ENCODE results near the gene PIP5K1A.
"Not testable (repeated sequence)": the region's sequence is repeated elsewhere in the genome, so short reads cannot be mapped to it uniquely, and the experiment has no call there.

The PIP5K1A gene

GRCh38 chr1:151254217-151255213 lies 56.2 kb downstream of the PIP5K1A start, which contains the start of gene PSMD4:
Gene PSMD4 (plus strand): TSS chr1:151254734. CDS start chr1:151254783, 49 bp downstream.
- peak; percentile 92 for DNase-seq

GRCh38 chr1:151255381-151255780 lies 57.0 kb downstream of the PIP5K1A start:
- no peak for DNase-seq

- DNase-seq: no peak
These were observed 61.0 kb downstream of the PIP5K1A start for GRCh38 chr1:151259351-151259750.

GRCh38 chr1:151265446-151266236 lies 67.3 kb downstream of the PIP5K1A start:
- DNase-seq: no peak

GRCh38 chr1:151266315-151266714 lies 68.0 kb downstream of the PIP5K1A start:
- no peak for DNase-seq

- no peak for DNase-seq
These were observed 68.5 kb downstream of the PIP5K1A start for GRCh38 chr1:151266821-151267220.

- DNase-seq: no peak
These were observed 69.4 kb downstream of the PIP5K1A start for GRCh38 chr1:151267760-151268159.

- no peak for DNase-seq
These were observed 75.6 kb downstream of the PIP5K1A start for GRCh38 chr1:151273924-151274466.

GRCh38 chr1:151275341-151275740 lies 77.0 kb downstream of the PIP5K1A start:
- not testable (repeated sequence) for DNase-seq

GRCh38 chr1:151277249-151277648 lies 78.9 kb downstream of the PIP5K1A start:
- no peak for DNase-seq

- DNase-seq: peak; percentile 93
These were observed 83.0 kb downstream of the PIP5K1A start for GRCh38 chr1:151281225-151281968.

- peak; percentile 99 for DNase-seq
These were observed 83.9 kb downstream of the PIP5K1A start, which contains the start of gene ZNF687 for GRCh38 chr1:151281969-151282882. Gene ZNF687 (plus strand): TSS chr1:151282299. CDS start chr1:151286292, 3,993 bp downstream.

- no peak for DNase-seq
These were observed 84.8 kb downstream of the PIP5K1A start for GRCh38 chr1:151282883-151283725.

GRCh38 chr1:151284013-151284577 lies 85.7 kb downstream of the PIP5K1A start:
- DNase-seq: no peak

- no peak for DNase-seq
These were observed 88.4 kb downstream of the PIP5K1A start for GRCh38 chr1:151286619-151287340.

GRCh38 chr1:151287341-151287699 lies 89.0 kb downstream of the PIP5K1A start:
- DNase-seq: no peak

- no peak for DNase-seq
These were observed 89.6 kb downstream of the PIP5K1A start for GRCh38 chr1:151287767-151288500.

- no peak for DNase-seq
These were observed 90.2 kb downstream of the PIP5K1A start for GRCh38 chr1:151288502-151288901.
